Stimulated activated CD4-positive, alpha-beta T cell treated with anti-CD3 and anti-CD28 coated beads, Interleukin-4, amount 100 ng/mL, for 24 hours (primary cell): ENCODE data around the gene CACNA1C.
"Not testable (repeated sequence)": the region's sequence is repeated elsewhere in the genome, so short reads cannot be mapped to it uniquely, and the experiment has no call there.

Source experiments
- DNase-seq: peaks from one replicate; pipeline ENCODE4 v3.0.0-alpha.2; 2020

Gene CACNA1C

GRCh38 chr12:2113119-2113912, 60.5 kb downstream of the CACNA1C start:
- no peak for DNase-seq

DNA sequence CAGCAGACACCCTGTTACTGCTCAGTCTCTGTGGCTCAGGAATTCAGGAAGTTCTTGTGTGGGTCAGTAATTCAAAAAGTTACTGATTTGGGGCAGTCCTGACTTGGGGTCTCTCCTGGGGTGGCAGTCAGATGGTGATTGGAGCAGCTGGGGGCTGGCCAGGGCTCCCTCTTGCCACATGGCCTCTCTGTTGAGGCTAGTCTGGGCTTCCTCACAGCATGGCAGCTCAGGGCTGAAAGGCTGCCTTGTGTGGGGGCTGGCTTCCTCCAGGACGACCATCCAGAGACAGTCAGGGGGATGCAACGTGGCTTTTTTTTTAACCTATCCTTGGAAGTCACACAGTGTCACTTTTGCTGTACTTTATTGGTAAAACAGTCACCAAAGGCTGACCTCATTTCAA, 61.3 kb downstream of the CACNA1C start:
- no peak for DNase-seq

GRCh38 chr12:2115101-2115845, 62.5 kb downstream of the CACNA1C start:
- DNase-seq: no peak

GRCh38 chr12:2117541-2117940, 64.8 kb downstream of the CACNA1C start:
- no peak for DNase-seq

DNA sequence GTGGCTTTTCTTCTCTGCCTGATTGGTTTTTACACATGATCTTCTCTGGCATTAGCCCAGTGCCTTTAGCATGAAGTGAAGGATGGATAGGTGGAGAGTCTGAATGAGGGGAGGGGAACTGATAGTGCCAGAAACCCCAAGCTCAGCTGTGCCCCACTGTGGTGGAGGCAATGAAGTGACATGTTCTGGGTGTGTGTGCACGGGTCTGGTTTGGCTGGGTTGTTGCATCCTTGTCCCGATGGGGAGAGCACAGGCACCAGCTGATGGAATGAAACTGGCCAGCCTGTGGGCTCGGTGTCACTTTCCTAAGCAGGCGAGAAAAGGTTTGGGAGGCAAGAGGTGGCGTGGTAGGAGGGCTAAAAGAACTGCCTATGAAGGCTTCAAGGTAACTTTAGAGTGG, 65.3 kb downstream of the CACNA1C start:
- DNase-seq: no peak

DNA sequence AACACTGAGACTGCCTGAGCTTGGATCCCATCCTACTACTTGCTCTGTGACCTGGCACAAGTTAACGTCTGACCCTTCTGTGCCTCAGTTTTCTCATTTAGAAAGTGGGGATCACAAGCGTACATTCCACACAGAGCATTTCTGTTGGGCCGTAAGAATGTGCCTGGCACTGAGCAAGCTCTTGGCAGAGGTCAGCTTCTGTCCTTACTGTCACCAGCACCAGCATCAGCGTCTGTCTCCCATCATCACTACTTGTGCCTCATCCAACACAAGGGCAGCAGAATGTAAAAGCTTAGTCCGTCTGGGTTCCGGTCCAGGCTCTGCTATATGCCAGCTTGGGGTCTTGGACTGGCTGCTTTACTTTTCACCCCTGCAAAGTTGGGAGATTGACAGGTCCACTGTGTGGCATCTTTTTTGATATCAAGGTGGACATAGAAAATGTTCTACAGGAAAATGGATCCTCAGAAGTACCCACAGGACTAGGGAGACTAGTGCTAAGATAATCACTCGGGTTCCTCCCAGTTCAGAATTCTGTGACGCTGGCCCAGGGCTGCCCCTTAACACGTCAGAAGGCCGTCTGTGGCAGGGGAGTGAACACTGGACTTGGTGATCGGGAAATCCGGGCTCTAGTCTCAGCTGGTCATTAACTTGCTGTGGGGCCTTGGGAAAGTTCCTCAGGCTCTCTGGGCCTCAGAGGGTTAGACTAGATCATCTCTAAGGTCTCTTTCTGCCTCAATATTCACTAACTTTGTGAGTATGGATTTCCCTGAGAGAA, 65.9 kb downstream of the CACNA1C start:
- DNase-seq: no peak

GRCh38 chr12:2119266-2119665, 66.5 kb downstream of the CACNA1C start:
- DNase-seq: no peak

- no peak for DNase-seq
These were observed 68.4 kb downstream of the CACNA1C start for GRCh38 chr12:2120982-2121758.

DNA sequence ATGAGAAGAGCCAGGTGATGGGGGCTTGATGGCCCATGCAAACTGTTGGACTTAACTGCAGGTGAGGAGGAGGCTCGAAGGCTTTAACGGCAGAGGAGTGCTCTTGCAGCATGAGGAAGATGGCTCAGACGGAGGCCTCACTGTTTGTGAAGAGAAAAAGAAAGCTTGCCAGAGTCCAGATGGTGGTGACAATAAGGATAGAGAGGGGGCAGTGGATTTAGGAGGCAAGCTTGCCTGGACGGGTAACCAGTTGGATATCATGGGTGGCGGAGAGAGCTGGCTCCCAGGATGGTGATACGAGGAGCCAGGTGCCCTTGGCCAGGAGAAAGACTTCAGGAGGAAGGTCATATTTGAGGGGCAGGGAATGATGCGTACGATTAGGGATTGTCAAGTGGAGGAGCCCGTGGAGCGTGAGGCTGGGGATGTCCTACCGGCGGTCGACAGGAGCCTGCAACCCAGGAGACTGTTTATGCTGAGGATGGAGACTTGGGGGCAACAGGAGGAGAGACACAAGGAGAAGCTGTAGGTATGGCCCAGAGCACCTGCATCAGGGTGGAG, 71.8 kb downstream of the CACNA1C start:
- DNase-seq: no peak

GRCh38 chr12:2125651-2126522, 73.1 kb downstream of the CACNA1C start:
- DNase-seq: no peak

- DNase-seq: no peak
These were observed 74.1 kb downstream of the CACNA1C start for GRCh38 chr12:2126676-2127406.

DNA sequence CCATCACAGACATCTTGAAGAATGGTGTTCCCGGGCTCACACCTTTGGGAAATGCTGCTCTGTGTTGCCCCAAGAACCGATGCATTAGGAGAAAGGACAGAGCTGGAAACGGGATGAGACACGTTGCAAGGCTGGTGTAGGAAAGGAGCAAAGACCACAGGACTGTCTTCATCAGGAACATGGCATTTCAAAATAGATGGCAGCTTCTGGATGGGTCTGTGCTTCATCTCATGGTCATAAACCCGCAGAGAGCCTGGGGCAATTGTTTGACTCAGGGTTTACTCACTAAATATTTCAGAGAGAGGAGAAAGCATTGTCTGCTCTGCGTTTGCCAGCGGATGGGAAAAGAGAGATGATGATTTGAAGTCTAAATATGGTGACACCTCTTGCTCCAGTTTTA, 76.3 kb downstream of the CACNA1C start:
- no peak for DNase-seq

- DNase-seq: not testable (repeated sequence)
These were observed 83.1 kb downstream of the CACNA1C start for GRCh38 chr12:2135661-2136418.

GRCh38 chr12:2136901-2137300, 84.1 kb downstream of the CACNA1C start:
- DNase-seq: no peak

DNA sequence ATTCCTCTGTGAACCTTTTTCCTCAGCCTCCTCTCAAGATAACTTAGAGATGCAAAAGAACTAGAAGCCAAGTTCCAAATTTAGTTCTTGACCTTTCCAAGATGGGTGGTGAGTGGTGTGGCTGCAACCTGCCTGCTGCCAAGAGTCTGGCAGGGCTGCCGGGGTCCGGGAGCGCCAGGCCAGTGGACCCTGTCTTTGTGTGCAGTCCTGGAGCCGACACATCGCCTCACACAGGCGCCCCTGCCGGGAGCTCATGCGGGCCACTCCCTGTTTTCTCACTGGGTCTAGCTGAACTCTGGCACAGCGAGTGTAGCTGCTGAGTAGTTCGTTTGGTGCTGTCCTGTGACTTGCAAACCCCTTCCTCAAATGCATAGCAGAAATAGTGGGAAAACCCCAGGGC, 84.9 kb downstream of the CACNA1C start:
- no peak for DNase-seq

- no peak for DNase-seq
These were observed 85.5 kb downstream of the CACNA1C start for GRCh38 chr12:2138294-2138693.

- no peak for DNase-seq
These were observed 86.1 kb downstream of the CACNA1C start for GRCh38 chr12:2138871-2139308.

DNA sequence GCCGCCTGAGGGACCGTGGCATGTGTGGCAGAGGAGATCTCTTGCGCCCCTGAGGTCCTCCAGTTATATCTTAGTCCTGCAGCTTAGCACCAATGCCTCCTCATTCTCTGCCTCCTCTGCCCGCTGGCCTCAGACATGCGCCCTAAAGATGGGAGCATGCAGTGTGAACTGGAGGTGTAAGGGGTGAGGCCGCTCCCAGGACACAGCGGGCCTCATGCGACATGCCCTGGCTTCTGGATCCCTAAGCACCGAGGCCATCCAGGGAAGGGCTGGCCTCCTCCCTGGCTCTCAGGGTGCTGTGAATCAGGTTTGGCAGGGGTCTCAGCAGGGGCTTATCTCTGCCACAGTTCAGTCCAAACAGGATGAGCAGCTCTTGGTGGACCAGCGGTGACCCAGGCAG, 86.9 kb downstream of the CACNA1C start:
- DNase-seq: no peak

DNA sequence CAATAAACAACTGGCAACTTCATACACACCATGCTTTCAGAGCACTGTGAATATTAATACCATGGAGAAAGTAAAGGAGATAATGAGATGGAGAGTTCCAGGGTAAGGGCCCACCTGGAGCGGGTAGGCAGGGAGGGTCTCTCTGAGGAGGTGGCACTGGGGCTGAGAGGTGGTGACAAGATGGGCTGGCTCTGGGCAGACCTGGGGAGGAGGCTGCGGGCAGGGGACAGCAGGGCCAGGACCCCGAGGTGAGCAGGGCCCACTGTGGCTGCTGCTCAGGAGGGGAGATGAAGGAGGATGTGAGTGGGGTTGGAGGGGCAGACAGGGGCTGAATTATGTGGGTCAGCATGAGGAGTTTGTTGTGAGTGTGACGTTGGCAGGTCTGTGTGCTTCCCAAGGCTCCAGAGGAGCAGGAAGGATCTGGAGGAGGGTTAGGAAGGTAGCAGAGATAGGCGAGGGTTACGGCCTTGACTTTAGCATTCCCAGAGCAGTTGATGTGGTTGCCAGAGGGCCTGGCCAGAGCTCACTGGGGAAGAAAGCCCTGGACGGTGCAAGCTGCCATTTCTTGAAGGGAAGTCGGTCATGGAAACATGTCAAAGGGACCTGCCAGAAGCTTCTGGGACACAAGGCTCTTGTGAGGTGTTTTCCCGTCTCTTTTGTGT, 88.2 kb downstream of the CACNA1C start:
- no peak for DNase-seq
